AG04449 (cell line): ENCODE results near the gene DIP2B.

ENCODE experiments used
- CTCF ChIA-PET: fragments of 350-600 bp; formaldehyde crosslinking; extraction: SDS; loops from one replicate; lab custom pipeline; 2021; ENCODE audit warnings: antibody characterized with exemption; lab: Yijun Ruan, JAX
- POLR2A ChIA-PET: fragments of 400-600, 350-600 bp; formaldehyde crosslinking; extraction: SDS; loops from one replicate; lab custom pipeline; 2020; ENCODE audit warnings: antibody characterized with exemption, inconsistent platforms; lab: Yijun Ruan, JAX
- DNase-seq: peaks from one replicate; pipeline ENCODE4 v3.0.0-alpha.2; 2010; ENCODE audit warnings: low read depth, low spot score
- H3K4me3 ChIP-seq: 2 replicates; pipeline ENCODE4 v1.5.1; 2011; ENCODE audit warnings: low read depth, mild to moderate bottlenecking, control low read depth, low read length
- CTCF ChIP-seq: IDR thresholded peaks from one replicate; pipeline ENCODE4 v1.5.1; 2011; ENCODE audit warnings: mild to moderate bottlenecking, moderate library complexity, low read length, control low read depth, inconsistent platforms; ENCODE audit not compliant: insufficient read depth; ENCODE audit errors: missing control alignments

DIP2B gene

GRCh38 chr12:50581226-50582184 is 76.7 kb downstream of the DIP2B start:
- H3K4me3 ChIP-seq = no peak overlapping the region
- ChIA-PET POLR2A (no interaction called here), CTCF (interaction anchor here (1.1 to 1.8 kb wide), 3 partner anchors 9 to 57 kb away, joined by 3 to 4 read pairs (median 4); no protein-coding TSS in a partner anchor)
- no peak for TF ChIP-seq CTCF
- peak; percentile 34 for DNase-seq

- CTCF ChIA-PET = no interaction called here
- no peak for DNase-seq
- POLR2A ChIA-PET = no interaction called here
Measured at GRCh38 chr12:50584135-50584534, 79.3 kb downstream of the DIP2B start.

GRCh38 chr12:50589650-50590435 is 85.1 kb downstream of the DIP2B start:
- peak; percentile 80 for DNase-seq
- TF ChIP-seq CTCF = no peak
- H3K4me3 ChIP-seq = no peak overlapping the region
- ChIA-PET POLR2A (no interaction called here), CTCF (interaction anchor here (1.5 kb wide), 1 partner anchor 14 kb away, joined by 3 read pairs; no protein-coding TSS in a partner anchor)

More at GRCh38 chr12:50584135-50584534, 79.3 kb downstream of the DIP2B start:
- TF ChIP-seq CTCF = no peak
- no peak overlapping the region for H3K4me3 ChIP-seq

- H3K4me3 ChIP-seq = no peak overlapping the region
- no peak for DNase-seq
- TF ChIP-seq CTCF = no peak
- POLR2A ChIA-PET = no interaction called here
- CTCF ChIA-PET = no interaction called here
Measured at GRCh38 chr12:50590869-50591268, 86.1 kb downstream of the DIP2B start.

GRCh38 chr12:50595667-50596066 is 90.9 kb downstream of the DIP2B start:
- POLR2A ChIA-PET = no interaction called here
- DNase-seq = no peak
- no peak overlapping the region for H3K4me3 ChIP-seq
- CTCF ChIA-PET = no interaction called here
- no peak for TF ChIP-seq CTCF
